Caco-2 (cell line): Measurements from ENCODE around the gene COPS4. TPM values are rescaled to one million over a fixed set of nuclear protein-coding genes. Genes with fewer than 3 reads are reported as not detected.

Experiments
- BruUV-seq: library from RNA; stranded (reverse); fragments of 400-500 nt; replicated peaks from 2 replicates; lab custom pipeline; 2021; lab: Mats Ljungman, UMichigan
- CTCF ChIA-PET: fragments of 300-600 bp; sonication (Branson Sonifier 250); formaldehyde crosslinking; loops from one replicate; lab custom pipeline; 2022; ENCODE audit warnings: antibody characterized with exemption; lab: Charles Lee
- POLR2A ChIA-PET: fragments of 300-600 bp; sonication (Branson Sonifier 250); formaldehyde crosslinking; loops from one replicate; lab custom pipeline; 2022; ENCODE audit warnings: antibody characterized with exemption; lab: Charles Lee
- DNase-seq, 2 experiments: peaks; one replicate each; pipeline versions ENCODE4 v3.0.0 to v3.0.0-alpha.2; 2020 to 2022
- H3K27me3 ChIP-seq: replicated peaks from 2 replicates; pipeline ENCODE4 v1.6.0; 2011; ENCODE audit warnings: low read length; ENCODE audit not compliant: control insufficient read depth, insufficient read depth
- H3K36me3 ChIP-seq: 2 replicates; pipeline ENCODE4 v1.5.1; 2011; ENCODE audit warnings: low read length; ENCODE audit not compliant: control insufficient read depth, insufficient read depth
- H3K4me1 ChIP-seq: fragments of 250-450 bp; sonication (Bioruptor Pico); 2 replicates; pipeline ENCODE4 v1.5.1; 2020; ENCODE audit warnings: mild to moderate bottlenecking
- H3K4me3 ChIP-seq: 2 replicates; pipeline ENCODE4 v1.5.1; 2011; ENCODE audit warnings: low read depth, mild to moderate bottlenecking, control low read depth, low read length
- H3K9me3 ChIP-seq: fragments of 250-450 bp; sonication (Bioruptor Pico); 2 replicates; pipeline ENCODE4 v1.5.1; 2020; ENCODE audit warnings: mild to moderate bottlenecking, moderate library complexity
- H3K27ac Mint-ChIP-seq: one replicate; pipeline ENCODE4 v1.8.0; 2022; ENCODE audit warnings: mixed read lengths; ENCODE audit not compliant: unreplicated experiment
- H3K27me3 Mint-ChIP-seq: one replicate; pipeline ENCODE4 v1.8.0; 2022; ENCODE audit warnings: mixed read lengths; ENCODE audit not compliant: insufficient read depth, unreplicated experiment
- H3K36me3 Mint-ChIP-seq: one replicate; pipeline ENCODE4 v1.8.0; 2022; ENCODE audit warnings: mild to moderate bottlenecking, mixed read lengths; ENCODE audit not compliant: insufficient read depth, unreplicated experiment
- H3K4me1 Mint-ChIP-seq: one replicate; pipeline ENCODE4 v1.8.0; 2022; ENCODE audit warnings: low read depth, mixed read lengths; ENCODE audit not compliant: unreplicated experiment
- H3K4me3 Mint-ChIP-seq: one replicate; pipeline ENCODE4 v1.8.0; 2022; ENCODE audit warnings: mild to moderate bottlenecking, moderate library complexity, mixed read lengths; ENCODE audit not compliant: unreplicated experiment
- H3K9me3 Mint-ChIP-seq: one replicate; pipeline ENCODE4 v1.8.0; 2022; ENCODE audit warnings: mixed read lengths; ENCODE audit not compliant: unreplicated experiment
- intact Hi-C: fragments of 100-400 bp; cut with micrococcal nuclease; formaldehyde crosslinking; loops from one replicate; pipeline ENCODE4 v1.10.0; 2022; ENCODE audit not compliant: unreplicated experiment
- total RNA-seq: library from RNA; stranded (reverse); gene quantifications from 2 replicates; pipeline ENCODE4 v1.2.3, GENCODE V29; 2022
- TF ChIP-seq, protein P1 (sequence below), 2 experiments: fragments of 200-600 bp in 1 of 2; IDR thresholded peaks; 1 replicate in 1 of 2; 2 replicates in 1 of 2; pipeline versions ENCODE4 v1.5.1 to v1.8.0; 2011 to 2022; ENCODE audit warnings: antibody characterized with exemption in 1 of 2, control low read depth in 1 of 2, inconsistent platforms in 1 of 2, low read depth in 1 of 2, low read length in 1 of 2, mild to moderate bottlenecking in 1 of 2, moderate library complexity in 1 of 2; ENCODE audit not compliant: insufficient read depth in 1 of 2, severe bottlenecking in 1 of 2, unreplicated experiment in 1 of 2

The COPS4 gene
- total RNA-seq, 1 experiment from 2014 or later: 36.3 TPM

DNA sequence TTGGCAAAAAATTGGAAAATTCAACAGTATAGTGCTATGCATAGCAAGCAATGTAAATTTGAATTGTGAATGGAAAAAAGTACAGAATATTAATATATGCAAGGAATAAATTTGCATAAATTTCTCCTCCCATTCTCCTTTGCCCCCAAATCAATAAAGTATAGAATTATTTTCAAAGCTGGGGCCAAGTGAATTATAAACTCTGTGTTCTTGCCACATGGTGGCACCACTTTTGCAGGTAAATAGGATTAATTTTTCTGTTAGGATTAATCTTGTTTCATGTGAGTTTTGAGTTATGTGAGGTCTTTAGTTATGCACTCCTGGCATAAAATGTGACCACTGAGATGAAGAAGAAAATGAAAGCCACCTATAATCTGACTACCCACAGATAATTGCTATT lies 19.9 kb downstream of the COPS4 start:
- CTCF ChIA-PET: interaction anchor here (0.8 kb wide), 1 partner anchor 20 kb away, joined by 3 read pairs; no protein-coding TSS in a partner anchor

DNA sequence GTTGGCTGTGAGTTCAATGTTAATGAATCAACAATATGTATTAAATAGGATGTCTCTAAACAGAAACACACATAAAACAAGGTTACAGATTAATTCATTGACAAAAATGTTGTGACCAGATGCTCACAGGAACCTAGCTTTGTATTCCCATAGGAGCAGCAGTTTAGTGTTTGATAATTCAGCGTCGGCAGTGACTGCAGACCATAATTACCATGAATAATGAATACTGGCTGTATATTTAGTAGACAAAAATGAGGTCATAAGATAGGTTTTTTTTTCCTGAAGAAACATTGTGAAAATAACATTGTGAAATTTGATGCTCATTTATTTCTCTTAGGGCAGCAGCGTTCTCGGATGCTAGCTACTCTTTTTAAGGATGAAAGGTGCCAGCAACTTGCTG lies 27.8 kb downstream of the COPS4 start:
- H3K9me3 ChIP-seq: no peaks in the 10 kb centered on the region
- no peaks in the 10 kb centered on the region for H3K4me1 ChIP-seq
- H3K27me3 ChIP-seq: no peaks in the 10 kb centered on the region
- no TSS peak for BruUV-seq
- no peak overlapping the region for H3K4me3 ChIP-seq
- no peaks in the 10 kb centered on the region for H3K36me3 ChIP-seq
- CTCF ChIA-PET: no interaction called here
- no peak for DNase-seq
- H3K4me1 Mint-ChIP-seq: no peaks in the 10 kb centered on the region
- no peak overlapping the region for H3K27ac Mint-ChIP-seq
- TF ChIP-seq, protein P1, sequence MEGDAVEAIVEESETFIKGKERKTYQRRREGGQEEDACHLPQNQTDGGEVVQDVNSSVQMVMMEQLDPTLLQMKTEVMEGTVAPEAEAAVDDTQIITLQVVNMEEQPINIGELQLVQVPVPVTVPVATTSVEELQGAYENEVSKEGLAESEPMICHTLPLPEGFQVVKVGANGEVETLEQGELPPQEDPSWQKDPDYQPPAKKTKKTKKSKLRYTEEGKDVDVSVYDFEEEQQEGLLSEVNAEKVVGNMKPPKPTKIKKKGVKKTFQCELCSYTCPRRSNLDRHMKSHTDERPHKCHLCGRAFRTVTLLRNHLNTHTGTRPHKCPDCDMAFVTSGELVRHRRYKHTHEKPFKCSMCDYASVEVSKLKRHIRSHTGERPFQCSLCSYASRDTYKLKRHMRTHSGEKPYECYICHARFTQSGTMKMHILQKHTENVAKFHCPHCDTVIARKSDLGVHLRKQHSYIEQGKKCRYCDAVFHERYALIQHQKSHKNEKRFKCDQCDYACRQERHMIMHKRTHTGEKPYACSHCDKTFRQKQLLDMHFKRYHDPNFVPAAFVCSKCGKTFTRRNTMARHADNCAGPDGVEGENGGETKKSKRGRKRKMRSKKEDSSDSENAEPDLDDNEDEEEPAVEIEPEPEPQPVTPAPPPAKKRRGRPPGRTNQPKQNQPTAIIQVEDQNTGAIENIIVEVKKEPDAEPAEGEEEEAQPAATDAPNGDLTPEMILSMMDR (IDR thresholded peaks at IDR 0.05; ENCODE audit: insufficient read depth in 1 of 2, low read depth in 1 of 2, low read length in 1 of 2, severe bottlenecking in 1 of 2, unreplicated experiment in 1 of 2): no peak
- H3K36me3 Mint-ChIP-seq: peaks cover 55% of the 10 kb centered on the region
- POLR2A ChIA-PET: no interaction called here
- H3K4me3 Mint-ChIP-seq: no peak overlapping the region
- no peaks in the 10 kb centered on the region for H3K9me3 Mint-ChIP-seq
- H3K27me3 Mint-ChIP-seq: no peaks in the 10 kb centered on the region
- intact Hi-C loops: no loop called here

More for the DNA sequence above, 19.9 kb downstream of the COPS4 start:
- Mint-ChIP-seq H3K36me3 (peaks cover 23% of the 10 kb centered on the region), H3K27me3 (no peaks in the 10 kb centered on the region), H3K4me1 (no peaks in the 10 kb centered on the region), H3K9me3 (no peaks in the 10 kb centered on the region), H3K27ac (no peak overlapping the region), H3K4me3 (no peak overlapping the region)
- DNase-seq: no peak
- H3K36me3 ChIP-seq: 0 out of 2 replicates have a peak, but pooled peaks cover 1% of the 10 kb centered on the region
- TF ChIP-seq, protein P1 (IDR thresholded peaks at IDR 0.05; ENCODE audit: insufficient read depth in 1 of 2, low read depth in 1 of 2, low read length in 1 of 2, severe bottlenecking in 1 of 2, unreplicated experiment in 1 of 2): no peak
- H3K4me3 ChIP-seq: no peak overlapping the region
- no peaks in the 10 kb centered on the region for H3K4me1 ChIP-seq
- no peaks in the 10 kb centered on the region for H3K27me3 ChIP-seq
- POLR2A ChIA-PET: no interaction called here
- BruUV-seq: no TSS peak
- no peaks in the 10 kb centered on the region for H3K9me3 ChIP-seq
- intact Hi-C loops: no loop called here

DNA sequence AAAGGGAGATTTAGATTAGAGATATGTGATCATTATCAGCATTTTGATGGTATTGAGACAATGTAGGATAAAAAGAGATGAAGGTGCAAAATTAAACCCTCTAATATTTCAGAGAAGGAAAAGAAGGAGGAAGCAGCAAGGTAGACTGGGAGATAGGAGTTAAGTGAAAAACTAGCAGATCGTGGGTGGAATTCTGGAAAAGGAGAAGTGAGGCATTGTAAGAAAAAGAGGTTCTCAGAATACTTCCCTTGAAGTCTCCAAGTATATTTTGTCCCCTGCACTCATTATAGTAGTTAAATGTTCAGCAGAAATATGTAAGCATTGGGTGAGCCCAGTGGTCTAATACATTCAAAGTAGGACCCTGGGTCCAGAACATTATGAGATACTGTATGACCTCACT lies 30.3 kb downstream of the COPS4 start:
- H3K4me3 Mint-ChIP-seq: no peak overlapping the region
- no peaks in the 10 kb centered on the region for H3K4me1 ChIP-seq
- H3K4me3 ChIP-seq: no peak overlapping the region
- ChIA-PET CTCF (no interaction called here), POLR2A (no interaction called here)
- no peaks in the 10 kb centered on the region for H3K4me1 Mint-ChIP-seq
- no peaks in the 10 kb centered on the region for H3K27me3 ChIP-seq
- peaks cover 62% of the 10 kb centered on the region for H3K36me3 Mint-ChIP-seq
- DNase-seq: no peak
- no peaks in the 10 kb centered on the region for H3K36me3 ChIP-seq
- H3K9me3 ChIP-seq: no peaks in the 10 kb centered on the region
- TF ChIP-seq, protein P1 (IDR thresholded peaks at IDR 0.05; ENCODE audit: insufficient read depth in 1 of 2, low read depth in 1 of 2, low read length in 1 of 2, severe bottlenecking in 1 of 2, unreplicated experiment in 1 of 2): no peak
- no peaks in the 10 kb centered on the region for H3K27me3 Mint-ChIP-seq
- BruUV-seq: no TSS peak
- H3K27ac Mint-ChIP-seq: no peak overlapping the region
- intact Hi-C loops: no loop called here
- H3K9me3 Mint-ChIP-seq: no peaks in the 10 kb centered on the region
